Measurements from ENCODE around the gene SNRNP70.

The SNRNP70 gene

GRCh38 chr19:49149652-49150105 lies 64.4 kb downstream of the SNRNP70 start:
- H3K9me3 Mint-ChIP-seq, result peaks cover 4% of the 10 kb centered on the region
- H3K4me3 Mint-ChIP-seq, result peak overlapping the region; percentile 70
- H3K4me1 Mint-ChIP-seq (ENCODE audit: low read depth), result peaks cover 30% of the 10 kb centered on the region
- H3K36me3 Mint-ChIP-seq (ENCODE audit: low read depth), result no peaks in the 10 kb centered on the region
- no peak overlapping the region for H3K27ac Mint-ChIP-seq
- peaks cover 88% of the 10 kb centered on the region for H3K27me3 Mint-ChIP-seq
- no peak for DNase-seq

GRCh38 chr19:49150106-49150943 lies 65.1 kb downstream of the SNRNP70 start:
- peaks cover 28% of the 10 kb centered on the region for H3K4me1 Mint-ChIP-seq (ENCODE audit: low read depth)
- H3K36me3 Mint-ChIP-seq (ENCODE audit: low read depth), result no peaks in the 10 kb centered on the region
- H3K27me3 Mint-ChIP-seq, result peaks cover 89% of the 10 kb centered on the region
- peaks cover 4% of the 10 kb centered on the region for H3K9me3 Mint-ChIP-seq
- peak overlapping the region; percentile 70 for H3K4me3 Mint-ChIP-seq
- no peak overlapping the region for H3K27ac Mint-ChIP-seq
- peak; percentile 61 for DNase-seq

- Mint-ChIP-seq H3K27me3 (peaks cover 89% of the 10 kb centered on the region), H3K4me3 (no peak overlapping the region), H3K36me3 (ENCODE audit: low read depth) (no peaks in the 10 kb centered on the region), H3K4me1 (ENCODE audit: low read depth) (peaks cover 24% of the 10 kb centered on the region), H3K27ac (no peak overlapping the region), H3K9me3 (peaks cover 4% of the 10 kb centered on the region)
- DNase-seq, result no peak
Measured at GRCh38 chr19:49150944-49151243, 65.6 kb downstream of the SNRNP70 start.

GRCh38 chr19:49151267-49152118 lies 66.2 kb downstream of the SNRNP70 start:
- peaks cover 4% of the 10 kb centered on the region for H3K9me3 Mint-ChIP-seq
- no peaks in the 10 kb centered on the region for H3K36me3 Mint-ChIP-seq (ENCODE audit: low read depth)
- H3K27me3 Mint-ChIP-seq, result peaks cover 87% of the 10 kb centered on the region
- peaks cover 24% of the 10 kb centered on the region for H3K4me1 Mint-ChIP-seq (ENCODE audit: low read depth)
- H3K27ac Mint-ChIP-seq, result no peak overlapping the region
- peak; percentile 60 for DNase-seq
- no peak overlapping the region for H3K4me3 Mint-ChIP-seq

- H3K4me3 Mint-ChIP-seq, result no peak overlapping the region
- no peak for DNase-seq
- H3K4me1 Mint-ChIP-seq (ENCODE audit: low read depth), result peaks cover 24% of the 10 kb centered on the region
- no peaks in the 10 kb centered on the region for H3K36me3 Mint-ChIP-seq (ENCODE audit: low read depth)
- no peak overlapping the region for H3K27ac Mint-ChIP-seq
- H3K9me3 Mint-ChIP-seq, result peaks cover 4% of the 10 kb centered on the region
- peaks cover 82% of the 10 kb centered on the region for H3K27me3 Mint-ChIP-seq
Measured at GRCh38 chr19:49152119-49152550, 66.9 kb downstream of the SNRNP70 start.

- H3K36me3 Mint-ChIP-seq (ENCODE audit: low read depth), result no peaks in the 10 kb centered on the region
- no peak for DNase-seq
- peaks cover 4% of the 10 kb centered on the region for H3K9me3 Mint-ChIP-seq
- peaks cover 29% of the 10 kb centered on the region for H3K4me1 Mint-ChIP-seq (ENCODE audit: low read depth)
- H3K4me3 Mint-ChIP-seq, result no peak overlapping the region
- H3K27ac Mint-ChIP-seq, result no peak overlapping the region
- peaks cover 83% of the 10 kb centered on the region for H3K27me3 Mint-ChIP-seq
Measured at GRCh38 chr19:49153167-49153809, 68.0 kb downstream of the SNRNP70 start.

GRCh38 chr19:49154279-49154678 lies 69.0 kb downstream of the SNRNP70 start:
- Mint-ChIP-seq H3K4me3 (no peak overlapping the region), H3K27ac (no peak overlapping the region), H3K27me3 (peaks cover 82% of the 10 kb centered on the region), H3K36me3 (ENCODE audit: low read depth) (no peaks in the 10 kb centered on the region), H3K9me3 (peaks cover 4% of the 10 kb centered on the region), H3K4me1 (ENCODE audit: low read depth) (peaks cover 26% of the 10 kb centered on the region)
- no peak for DNase-seq

GRCh38 chr19:49155005-49155819 lies 70.0 kb downstream of the SNRNP70 start, which contains the start of gene HRC:
HRC (minus strand) TSS chr19:49155396; CDS start chr19:49155237, 159 bp downstream.
- H3K36me3 Mint-ChIP-seq (ENCODE audit: low read depth), result no peaks in the 10 kb centered on the region
- peaks cover 81% of the 10 kb centered on the region for H3K27me3 Mint-ChIP-seq
- H3K9me3 Mint-ChIP-seq, result peaks cover 4% of the 10 kb centered on the region
- H3K4me1 Mint-ChIP-seq (ENCODE audit: low read depth), result peaks cover 16% of the 10 kb centered on the region
- H3K4me3 Mint-ChIP-seq, result no peak within 1 kb of the TSS
- H3K27ac Mint-ChIP-seq, result no peak within 1 kb of the TSS
- DNase-seq, result no peak

GRCh38 chr19:49155820-49156346 lies 70.6 kb downstream of the SNRNP70 start:
- no peak for DNase-seq
- Mint-ChIP-seq H3K27ac (no peak overlapping the region), H3K4me1 (ENCODE audit: low read depth) (peaks cover 14% of the 10 kb centered on the region), H3K9me3 (peaks cover 4% of the 10 kb centered on the region), H3K36me3 (ENCODE audit: low read depth) (no peaks in the 10 kb centered on the region), H3K27me3 (peaks cover 84% of the 10 kb centered on the region), H3K4me3 (no peak overlapping the region)

- Mint-ChIP-seq H3K27ac (no peak within 1 kb of the TSS), H3K4me3 (peak within 1 kb of the TSS; percentile 55), H3K4me1 (ENCODE audit: low read depth) (peaks cover 7% of the 10 kb centered on the region), H3K9me3 (no peaks in the 10 kb centered on the region), H3K36me3 (ENCODE audit: low read depth) (no peaks in the 10 kb centered on the region), H3K27me3 (peaks cover 76% of the 10 kb centered on the region)
- DNase-seq, result peak; percentile 70
Measured at GRCh38 chr19:49157445-49158224, 72.4 kb downstream of the SNRNP70 start, which contains the start of gene TRPM4. TRPM4 (plus strand) TSS chr19:49157792; CDS start chr19:49157867, 75 bp downstream.
